Tibial nerve (tissue), 4 donors: ENCODE data around the gene CHCHD10.

Source experiments
- CTCF ChIP-seq, 5 experiments: fragments of 200-600 bp in 3 of 5; fragments of 450-650 bp in 2 of 5; sonication (generic) in 3 of 5; IDR thresholded peaks; one replicate each; pipeline ENCODE4 v1.5.1; 2016 to 2019; ENCODE audit warnings: antibody characterized with exemption in 5 of 5, mild to moderate bottlenecking in 3 of 5, moderate library complexity in 2 of 5
- EP300 ChIP-seq, 2 donors: sonication (generic); formaldehyde crosslinking; IDR thresholded peaks; one replicate each; pipeline ENCODE4 v1.6.1; 2017; ENCODE audit warnings: antibody characterized with exemption in 2 of 2, mild to moderate bottlenecking in 1 of 2

- no peak for TF ChIP-seq CTCF (IDR thresholded peaks at IDR 0.05)
- TF ChIP-seq EP300 (IDR thresholded peaks at IDR 0.05), result no peak
Observed at GRCh38 chr22:23801238-23801821, 33.6 kb upstream of the CHCHD10 start.
